K562 (cell line): ENCODE measurements around the gene DDC. TPM values are rescaled to one million over a fixed set of nuclear protein-coding genes. Genes with fewer than 3 reads are reported as not detected.

Experiments used
- ATF6 ChIP-seq: sonication (generic); formaldehyde crosslinking; IDR thresholded peaks from 2 replicates; pipeline ENCODE4 v1.4.0; 2020; ENCODE audit warnings: mild to moderate bottlenecking, missing genetic modification reagents
- CEBPG ChIP-seq, 3 experiments: fragments of 200-800 bp in 1 of 3; sonication (Bioruptor generic) in 1 of 3; sonication (generic) in 1 of 3; formaldehyde crosslinking in 1 of 3; IDR thresholded peaks in 2 of 3; conservative IDR thresholded peaks in 1 of 3; 2 replicates each; pipeline versions ENCODE4 v1.6.1 to v1.8.0; 2016 to 2022; ENCODE audit warnings: missing compliant biosample characterization in 2 of 3, missing genetic modification characterization in 2 of 3, mild to moderate bottlenecking in 1 of 3, missing genetic modification reagents in 1 of 3
- ERF ChIP-seq: fragments of 450-650 bp; formaldehyde crosslinking; IDR thresholded peaks from 2 replicates; pipeline ENCODE4 v1.4.0; 2020; ENCODE audit warnings: mild to moderate bottlenecking, mixed read lengths
- GTF2B ChIP-seq: IDR thresholded peaks from 2 replicates; pipeline ENCODE4 v1.6.1; 2011; ENCODE audit not compliant: insufficient read length; ENCODE audit errors: extremely low read depth
- MCM2 ChIP-seq: fragments of 450-650 bp; IDR thresholded peaks from 2 replicates; pipeline ENCODE4 v1.6.1; 2017; ENCODE audit warnings: low read depth, mild to moderate bottlenecking
- POLR2B ChIP-seq: fragments of 450-650 bp; IDR thresholded peaks from 2 replicates; pipeline ENCODE4 v1.6.1; 2018; ENCODE audit warnings: low read depth; ENCODE audit not compliant: partially characterized antibody
- PURB ChIP-seq: sonication (generic); formaldehyde crosslinking; IDR thresholded peaks from 2 replicates; pipeline ENCODE4 v1.9.0; 2021; ENCODE audit warnings: low read depth, mild to moderate bottlenecking, missing genetic modification reagents
- SOX6 ChIP-seq: fragments of 450-650 bp; IDR thresholded peaks from 2 replicates; pipeline ENCODE4 v1.6.1; 2014; ENCODE audit warnings: mild to moderate bottlenecking
- TCF3 ChIP-seq: sonication (generic); formaldehyde crosslinking; IDR thresholded peaks from 2 replicates; pipeline ENCODE4 v1.4.0; 2020; ENCODE audit warnings: mild to moderate bottlenecking, missing genetic modification reagents
- TFAP4 ChIP-seq: sonication (generic); formaldehyde crosslinking; IDR thresholded peaks from 2 replicates; pipeline ENCODE4 v1.8.0; 2022; ENCODE audit warnings: missing genetic modification reagents, mild to moderate bottlenecking, moderate library complexity, borderline replicate concordance
- THRB ChIP-seq: fragments of 450-650 bp; formaldehyde crosslinking; conservative IDR thresholded peaks from 2 replicates; pipeline ENCODE4 v1.4.0; 2022; ENCODE audit warnings: mild to moderate bottlenecking, missing genetic modification characterization
- ZFX ChIP-seq: sonication (generic); formaldehyde crosslinking; IDR thresholded peaks from 2 replicates; pipeline ENCODE4 v1.8.0; 2022; ENCODE audit warnings: mild to moderate bottlenecking, missing genetic modification reagents, moderate library complexity
- ZNF280A ChIP-seq: fragments of 450-650 bp; IDR thresholded peaks from 2 replicates; pipeline ENCODE4 v1.6.1; 2018; ENCODE audit warnings: mild to moderate bottlenecking, low read depth; ENCODE audit not compliant: partially characterized antibody
- ZNF592 ChIP-seq: fragments of 450-650 bp; IDR thresholded peaks from 2 replicates; pipeline ENCODE4 v1.6.1; 2017; ENCODE audit warnings: antibody characterized with exemption, mild to moderate bottlenecking
- polyA plus RNA-seq, 8 experiments: library from polyadenylated mRNA; depleted of rRNA in 4 of 8; stranded (reverse) in 5 of 8; unstranded in 3 of 8; fragments of >200 nt; fragmentation: Nextera tagmentation in 2 of 8; fragmentation: Illumina TruSeq in 1 of 8; extraction: Ambion mirVana in 2 of 8; extraction: Trizol in 1 of 8; gene quantifications; 2 replicates each; pipeline versions ENCODE4 v1.2.1 to v1.2.3, GENCODE V29; 2011 to 2014; ENCODE audit warnings: inconsistent platforms in 1 of 8, missing spikeins in 1 of 8
- total RNA-seq, 7 experiments: library from RNA; depleted of rRNA in 6 of 7; stranded (reverse); fragments of >200 nt in 6 of 7; fragmentation: Illumina TruSeq in 2 of 7; extraction: Trizol in 2 of 7; gene quantifications; 2 replicates each; pipeline versions ENCODE4 v1.2.1 to v1.2.3, GENCODE V29; 2011 to 2021; ENCODE audit warnings: low replicate concordance in 1 of 7

Gene DDC
- total and polyA plus RNA-seq, 9 of the 15 experiments (the other 6 are each of a cell fraction or from before 2014, with no cell fraction given) = not detected

- no peak for TF ChIP-seq MCM2
- peak; percentile 14; the same call in 1 of the 2 replicates for TF ChIP-seq TCF3 (CRISPR knock-in tag)
- TF ChIP-seq ZNF280A = no peak
- TF ChIP-seq ERF (CRISPR knock-in tag) = no peak
- 0 out of 2 replicates have a peak, but pooled peaks have one; percentile 6 for TF ChIP-seq SOX6
- TF ChIP-seq PURB (CRISPR knock-in tag) = no peak
- 0 out of 2 replicates have a peak, but pooled peaks have one; percentile 47 for TF ChIP-seq ATF6 (CRISPR knock-in tag)
- TF ChIP-seq POLR2B = peak; percentile 76
- TF ChIP-seq ZFX (CRISPR knock-in tag) = peak; percentile 84
- TF ChIP-seq THRB (CRISPR knock-in tag) = no peak
- TF ChIP-seq TFAP4 (CRISPR knock-in tag) = peak; percentile 58; the same call in 1 of the 2 replicates
- no peak for TF ChIP-seq CEBPG (CRISPR knock-in tag; IDR thresholded peaks at IDR 0.05)
- TF ChIP-seq CEBPG (tag; conservative IDR thresholded peaks at IDR 0.05 in 1 of 2, IDR thresholded peaks at IDR 0.05 in 1 of 2) = no peak
- peak; percentile 77 for TF ChIP-seq ZNF592
- TF ChIP-seq GTF2B = no peak
Observed at GRCh38 chr7:50449881-50450589, 115.2 kb downstream of the DDC start, which contains the start of gene FIGNL1 (continued).
